ENCODE results near the gene TBC1D24.

TBC1D24 gene

DNA sequence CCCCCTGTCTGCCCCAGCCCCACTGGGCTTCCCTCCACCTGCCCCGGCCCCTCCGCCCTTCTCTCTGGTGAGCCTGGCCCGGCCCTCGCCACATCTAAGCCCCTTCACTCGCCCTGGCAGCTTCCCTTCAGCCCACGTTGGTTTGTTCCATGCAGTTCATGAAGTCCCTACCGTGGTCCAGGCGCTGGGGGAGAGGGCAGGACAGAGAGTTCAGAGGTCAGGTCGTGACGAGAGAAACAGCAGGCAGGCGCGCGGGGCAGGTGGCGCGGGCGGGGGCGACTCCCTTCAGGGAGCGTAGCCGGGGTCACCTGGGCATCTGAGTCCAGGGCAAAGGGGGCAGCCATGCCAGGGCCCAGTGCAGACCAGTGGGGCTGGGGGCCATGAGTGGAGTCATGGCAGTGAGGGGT lies 23.9 kb upstream of the TBC1D24 start:
- DNase-seq (ENCODE audit: low read depth) = no peak

DNA sequence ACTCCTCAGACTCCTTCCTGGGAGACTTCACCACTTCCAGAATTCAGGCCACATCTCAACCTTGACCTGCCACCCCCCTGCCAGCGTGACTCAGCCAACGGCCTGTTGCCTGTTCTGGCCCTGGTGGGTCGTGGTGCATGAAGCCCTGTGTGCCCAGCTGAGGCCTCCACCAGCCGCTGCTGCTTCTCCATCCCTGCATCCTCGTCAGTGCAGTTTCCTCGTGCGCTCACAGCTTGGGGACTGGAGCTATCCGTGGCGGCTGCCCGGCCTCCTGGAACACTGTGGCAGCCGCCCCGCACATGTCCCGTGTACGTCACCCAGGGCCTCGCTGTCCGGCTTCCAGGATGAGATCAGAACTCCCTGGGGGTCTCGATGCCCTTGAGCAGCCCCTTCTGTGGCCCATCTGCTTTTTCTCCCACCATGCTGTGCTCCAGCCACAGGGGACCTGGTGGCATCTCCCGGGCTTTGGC lies 23.0 kb upstream of the TBC1D24 start:
- no peak for DNase-seq (ENCODE audit: low read depth)

DNA sequence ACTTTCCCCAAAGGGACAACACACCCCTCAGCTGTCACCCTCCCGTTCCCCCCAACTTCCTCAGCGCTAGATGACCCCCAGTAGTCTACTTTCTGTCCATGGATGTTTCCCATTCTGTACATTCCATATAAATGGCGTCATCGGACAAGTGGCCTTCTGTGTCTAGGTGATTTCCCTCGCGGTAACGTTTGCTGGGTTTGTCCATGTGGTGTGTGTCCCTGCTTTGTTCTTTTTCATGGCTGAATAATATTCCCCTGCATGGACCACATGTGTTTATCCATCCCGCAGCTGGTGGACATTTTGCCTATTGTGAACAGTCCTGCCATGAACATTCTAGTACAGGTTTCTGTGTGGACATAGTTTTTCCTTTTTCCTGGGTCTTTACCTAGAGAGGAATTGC lies 22.3 kb upstream of the TBC1D24 start:
- no peak for DNase-seq (ENCODE audit: low read depth)

DNA sequence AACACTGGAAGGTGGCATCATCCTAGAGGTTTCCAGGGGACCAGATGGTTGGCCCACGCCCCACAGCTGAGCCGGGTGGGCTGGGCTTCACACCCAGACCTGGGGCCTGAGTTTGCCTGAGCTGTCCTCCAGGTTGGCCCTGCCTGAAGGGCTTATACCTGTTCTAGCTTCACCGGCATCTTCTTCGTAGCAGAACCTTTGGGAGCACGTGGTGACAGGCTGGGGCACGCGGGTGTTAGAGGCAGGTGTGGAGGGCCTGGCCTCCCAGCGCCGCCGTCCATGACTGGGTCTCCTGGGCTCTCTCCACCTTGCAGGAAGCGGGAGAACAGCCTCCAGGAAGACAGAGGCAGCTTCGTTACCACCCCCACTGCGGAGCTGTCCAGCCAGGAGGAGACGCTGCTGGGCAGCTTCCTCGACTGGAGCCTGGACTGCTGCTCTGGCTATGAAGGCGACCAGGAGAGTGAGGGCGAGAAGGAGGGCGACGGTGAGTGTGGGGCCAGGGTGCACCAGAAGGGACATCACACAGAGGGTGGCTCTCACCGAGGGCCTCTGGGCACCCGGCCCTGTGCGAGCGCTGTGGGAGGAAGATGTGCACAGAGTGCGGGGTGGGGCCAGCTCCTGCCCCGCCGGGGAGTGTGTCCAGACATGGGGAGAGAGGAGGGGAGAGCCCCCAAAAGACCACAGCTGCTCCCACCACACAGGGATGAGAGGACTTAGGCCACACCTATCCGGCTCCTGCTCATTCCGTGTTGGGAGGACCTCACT lies 19.7 kb upstream of the TBC1D24 start:
- no peak for DNase-seq (ENCODE audit: low read depth)

DNA sequence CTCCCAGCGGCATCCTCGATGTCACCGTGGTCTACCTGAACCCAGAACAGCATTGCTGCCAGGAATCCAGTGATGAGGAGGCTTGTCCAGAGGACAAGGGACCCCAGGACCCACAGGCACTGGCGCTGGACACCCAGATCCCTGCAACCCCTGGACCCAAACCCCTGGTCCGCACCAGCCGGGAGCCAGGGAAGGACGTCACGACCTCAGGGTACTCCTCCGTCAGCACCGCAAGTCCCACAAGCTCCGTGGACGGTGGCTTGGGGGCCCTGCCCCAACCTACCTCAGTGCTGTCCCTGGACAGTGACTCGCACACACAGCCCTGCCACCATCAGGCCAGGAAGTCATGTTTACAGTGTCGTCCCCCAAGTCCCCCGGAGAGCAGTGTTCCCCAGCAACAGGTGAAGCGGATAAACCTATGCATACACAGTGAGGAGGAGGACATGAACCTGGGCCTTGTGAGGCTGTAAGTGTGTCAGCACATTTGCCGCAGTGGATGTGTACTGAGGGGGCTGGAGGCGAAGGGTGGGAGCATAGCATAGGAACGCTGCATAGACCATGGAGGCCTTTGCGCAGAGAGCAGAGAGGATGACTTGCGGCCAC lies 18.3 kb upstream of the TBC1D24 start:
- no peak for DNase-seq (ENCODE audit: low read depth)

DNA sequence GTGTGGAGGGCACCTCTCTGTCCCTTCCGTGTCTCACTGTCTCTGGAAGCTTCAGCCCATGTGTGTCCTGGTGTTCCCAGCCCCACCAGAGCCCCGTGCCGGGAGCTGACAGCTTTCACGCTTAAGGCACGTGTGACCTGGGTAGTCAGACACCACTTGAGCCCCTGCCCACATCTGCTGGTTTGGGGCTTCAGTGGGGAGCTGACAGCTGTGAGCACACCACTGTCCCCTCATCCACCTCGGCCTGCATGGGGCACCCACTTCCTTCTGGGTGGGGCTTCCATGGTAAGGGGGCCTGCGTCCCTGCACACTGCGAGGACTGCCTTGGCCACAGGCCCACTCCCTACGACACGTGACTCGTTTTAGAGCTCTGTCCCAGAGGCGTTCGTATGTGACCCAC lies 17.7 kb upstream of the TBC1D24 start:
- no peak for DNase-seq (ENCODE audit: low read depth)

DNA sequence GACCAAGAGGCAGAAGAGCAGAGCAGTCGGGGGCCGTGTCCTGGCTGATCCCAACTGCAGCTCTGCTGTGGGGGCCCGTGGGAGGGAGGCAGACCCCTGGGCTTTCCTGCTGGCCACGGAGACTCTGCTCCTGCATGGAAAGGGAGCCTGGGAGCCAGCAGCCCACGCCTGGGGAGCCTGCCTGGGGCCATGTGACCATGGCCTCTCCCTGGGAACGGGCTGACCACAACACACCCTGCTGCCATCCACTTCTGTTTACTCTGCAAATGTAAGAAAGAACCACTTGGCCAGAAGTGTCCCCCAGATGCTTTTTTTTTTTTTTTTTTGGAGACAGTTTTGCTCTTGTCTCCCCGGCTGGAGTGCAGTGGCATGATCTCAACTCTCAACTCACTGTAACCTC lies 17.0 kb upstream of the TBC1D24 start:
- no peak for DNase-seq (ENCODE audit: low read depth)

DNA sequence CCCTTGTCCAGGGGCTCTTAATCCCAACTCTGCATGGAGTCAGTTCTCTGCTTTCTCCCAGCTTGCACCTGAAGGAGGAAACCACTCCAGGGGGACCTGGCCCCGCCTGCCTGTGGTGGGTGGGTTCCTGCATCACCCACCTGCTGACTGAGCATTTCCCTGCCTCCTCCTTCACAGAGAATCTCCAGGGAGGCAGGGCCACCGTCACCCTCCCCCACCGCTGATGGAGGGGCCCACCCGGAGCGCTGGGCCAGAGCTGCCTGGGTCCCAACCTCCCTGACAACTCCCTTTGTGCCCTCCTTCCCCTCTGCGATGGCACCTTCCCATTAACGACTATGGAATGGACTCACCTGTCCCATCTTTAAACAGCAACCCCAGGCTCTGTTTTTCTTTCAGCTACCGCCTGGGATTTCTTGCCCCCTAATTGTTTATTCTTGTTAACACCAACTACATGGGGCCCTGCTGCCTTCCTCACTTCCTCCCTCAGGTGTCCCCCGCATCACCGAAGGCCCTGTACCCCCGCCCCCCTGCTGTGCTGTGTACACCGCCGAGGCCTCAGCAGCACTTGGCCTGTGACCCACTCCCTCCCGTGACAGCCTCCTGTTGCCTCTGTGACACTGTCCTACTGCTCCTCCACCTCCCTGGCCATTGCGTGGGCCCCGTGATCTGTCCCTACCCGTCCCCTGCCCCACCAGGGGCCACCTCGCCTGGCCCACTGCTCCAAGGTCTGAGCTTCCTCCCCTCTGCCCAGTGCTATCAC lies 15.9 kb upstream of the TBC1D24 start:
- DNase-seq (ENCODE audit: low read depth) = no peak

DNA sequence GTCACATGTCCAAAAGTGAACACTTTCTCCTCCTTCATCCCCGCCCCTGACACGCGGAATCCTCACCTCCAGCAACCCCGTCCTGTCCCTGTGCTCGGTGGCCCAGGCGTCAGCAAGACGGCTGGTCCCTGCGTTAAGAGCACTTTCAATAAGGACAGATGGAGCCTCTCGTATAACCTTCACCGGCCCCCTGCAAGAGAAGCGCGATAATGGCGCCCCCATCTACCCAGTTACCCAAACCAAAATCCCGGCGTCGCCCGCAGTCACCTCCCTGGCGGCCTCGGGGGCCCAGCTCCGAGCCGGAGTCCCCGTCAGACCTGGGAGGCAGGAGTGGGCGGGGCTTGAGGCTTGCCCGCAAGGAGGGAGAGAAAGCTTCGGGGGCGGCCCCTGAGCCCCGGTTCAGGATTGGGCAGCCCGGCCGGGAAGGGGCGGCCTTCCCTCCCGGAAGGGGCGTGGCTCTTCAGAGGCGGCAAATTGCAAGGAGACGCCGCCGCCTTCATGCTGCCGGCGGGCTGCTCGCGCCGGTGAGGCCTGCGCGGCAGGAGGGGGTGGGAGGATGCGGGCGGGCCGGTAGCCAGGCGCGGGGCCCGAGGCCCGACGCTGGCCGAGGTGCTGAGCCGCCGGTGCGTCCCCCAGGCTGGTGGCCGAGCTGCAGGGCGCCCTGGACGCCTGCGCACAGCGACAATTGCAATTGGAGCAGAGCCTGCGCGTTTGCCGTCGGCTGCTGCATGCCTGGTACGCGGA lies 15.1 kb upstream of the TBC1D24 start, which contains the start of gene TEDC2:
TEDC2 (plus strand) TSS at position 463 of the 744 bp plus-strand sequence; CDS start at position 499, 36 bp downstream.
- peak; percentile 94 for DNase-seq (ENCODE audit: low read depth)

DNA sequence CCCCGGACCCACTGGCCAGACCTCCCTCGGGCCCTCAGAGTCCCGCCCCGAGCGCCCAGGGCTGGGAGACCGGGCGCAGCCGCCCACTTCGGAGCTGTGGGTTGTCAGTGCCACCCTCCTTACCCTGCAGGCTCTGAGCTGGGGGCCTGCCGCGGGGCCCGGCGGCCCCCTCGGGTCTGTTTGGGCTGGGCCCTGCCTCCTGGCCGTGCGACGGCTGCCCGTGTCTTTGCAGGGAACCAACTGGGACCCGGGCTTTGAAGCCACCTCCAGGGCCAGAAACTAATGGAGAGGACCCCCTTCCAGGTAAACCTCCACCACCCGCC lies 14.6 kb upstream of the TBC1D24 start:
- DNase-seq (ENCODE audit: low read depth) = no peak

DNA sequence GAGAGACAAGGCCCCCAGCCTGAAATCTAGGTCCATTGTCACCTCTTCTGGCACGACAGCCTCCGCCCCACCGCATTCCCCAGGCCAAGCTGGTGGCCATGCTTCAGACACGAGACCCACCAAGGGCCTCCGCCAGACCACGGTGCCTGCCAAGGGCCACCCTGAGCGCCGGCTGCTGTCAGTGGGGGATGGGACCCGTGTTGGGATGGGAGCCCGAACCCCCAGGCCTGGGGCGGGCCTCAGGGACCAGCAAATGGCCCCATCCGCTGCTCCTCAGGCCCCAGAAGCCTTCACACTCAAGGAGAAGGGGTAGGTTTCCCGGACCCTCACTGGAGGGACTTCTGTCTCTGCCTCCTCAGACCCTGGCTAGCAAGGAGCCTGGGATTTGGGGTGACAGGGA lies 14.0 kb upstream of the TBC1D24 start:
- DNase-seq (ENCODE audit: low read depth) = no peak

DNA sequence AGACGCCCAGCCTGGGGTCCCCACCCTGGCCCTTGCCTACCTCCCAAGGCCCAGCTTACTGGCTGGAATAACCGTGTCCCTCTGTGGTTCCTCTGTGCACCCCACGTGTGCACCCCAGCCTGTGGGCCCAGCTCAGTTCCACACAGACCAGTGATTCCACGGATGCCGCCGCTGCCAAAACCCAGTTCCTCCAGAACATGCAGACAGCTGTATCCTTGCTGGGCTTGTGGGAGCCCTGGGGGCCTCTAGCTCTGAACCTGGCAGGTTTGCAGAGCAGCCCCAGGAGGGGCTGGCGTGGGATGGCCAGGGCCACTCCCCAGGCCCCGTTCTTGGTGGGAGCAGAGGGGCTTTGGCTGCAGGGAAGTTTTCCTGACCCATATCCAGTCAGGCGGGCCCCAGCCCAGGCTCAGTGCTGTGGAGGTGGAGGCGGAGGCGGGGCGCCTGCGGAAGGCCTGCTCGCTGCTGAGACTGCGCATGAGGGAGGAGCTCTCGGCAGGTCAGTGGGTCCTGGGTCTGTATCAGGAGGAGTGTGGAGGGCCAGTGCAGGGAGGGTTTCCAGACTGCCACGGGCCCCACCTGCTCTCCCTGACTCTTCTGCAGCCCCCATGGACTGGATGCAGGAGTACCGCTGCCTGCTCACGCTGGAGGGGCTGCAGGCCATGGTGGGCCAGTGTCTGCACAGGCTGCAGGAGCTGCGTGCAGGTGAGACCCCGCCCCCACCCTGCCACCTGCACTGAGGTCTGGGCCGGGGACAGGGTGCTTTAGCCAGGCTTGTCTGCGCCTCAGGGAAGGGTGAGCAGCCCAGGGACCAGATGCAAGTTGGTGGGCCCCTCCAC lies 12.7 kb upstream of the TBC1D24 start:
- DNase-seq (ENCODE audit: low read depth) = no peak

DNA sequence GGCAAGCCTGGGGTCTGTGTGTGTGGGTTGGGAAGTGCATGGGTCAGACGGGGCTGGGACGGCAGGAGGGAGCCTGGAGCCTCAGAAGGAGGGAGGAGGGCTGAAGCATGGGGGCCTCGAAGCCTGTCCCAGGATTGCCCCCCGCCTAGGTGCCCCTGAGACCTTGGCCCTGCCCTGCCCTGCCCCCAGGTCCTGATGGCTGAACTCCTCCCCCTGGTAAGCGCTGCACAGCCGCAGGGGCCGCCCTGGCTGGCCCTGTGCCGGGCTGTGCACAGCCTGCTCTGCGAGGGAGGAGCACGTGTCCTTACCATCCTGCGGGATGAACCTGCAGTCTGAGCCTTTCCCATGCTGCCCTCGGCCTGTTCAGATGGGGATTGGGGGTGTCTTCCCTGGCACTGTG lies 10.6 kb upstream of the TBC1D24 start:
- no peak for DNase-seq (ENCODE audit: low read depth)

DNA sequence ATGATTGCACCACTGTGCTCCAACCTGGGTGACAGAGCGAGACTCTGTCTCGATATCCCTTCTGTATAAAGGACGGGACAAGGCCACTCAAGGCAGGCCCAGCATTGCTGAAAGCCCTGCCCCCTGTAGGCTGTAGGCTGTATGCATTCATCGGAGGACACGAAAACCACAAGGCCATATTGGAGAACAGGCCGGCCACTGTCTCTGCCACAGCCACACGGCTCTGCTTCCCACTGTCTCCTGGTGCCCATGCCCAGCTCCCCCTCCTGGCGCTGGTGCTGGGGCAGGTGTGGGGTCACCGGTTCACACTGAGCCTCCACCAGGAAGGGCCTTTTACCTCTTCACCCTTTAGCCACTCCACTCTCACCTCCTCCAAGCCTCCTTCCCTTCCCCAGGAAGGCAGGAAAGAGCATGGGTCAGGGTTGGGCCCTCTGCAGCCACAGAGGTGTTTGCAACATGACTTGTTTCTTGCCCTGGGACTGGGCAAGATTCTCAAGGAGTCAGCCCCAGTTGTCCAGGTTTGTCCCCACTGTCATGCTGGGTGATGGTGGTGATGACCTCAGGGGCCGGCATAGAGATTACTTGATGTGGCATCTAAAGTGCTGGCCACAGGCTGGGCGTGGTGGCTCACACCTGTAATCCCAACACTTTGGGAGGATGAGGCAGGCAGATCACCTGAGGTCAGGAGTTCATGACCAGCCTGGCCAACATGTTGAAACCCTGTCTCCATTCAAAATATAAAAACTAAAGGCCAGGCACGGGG lies 9.1 kb upstream of the TBC1D24 start:
- DNase-seq (ENCODE audit: low read depth) = no peak

DNA sequence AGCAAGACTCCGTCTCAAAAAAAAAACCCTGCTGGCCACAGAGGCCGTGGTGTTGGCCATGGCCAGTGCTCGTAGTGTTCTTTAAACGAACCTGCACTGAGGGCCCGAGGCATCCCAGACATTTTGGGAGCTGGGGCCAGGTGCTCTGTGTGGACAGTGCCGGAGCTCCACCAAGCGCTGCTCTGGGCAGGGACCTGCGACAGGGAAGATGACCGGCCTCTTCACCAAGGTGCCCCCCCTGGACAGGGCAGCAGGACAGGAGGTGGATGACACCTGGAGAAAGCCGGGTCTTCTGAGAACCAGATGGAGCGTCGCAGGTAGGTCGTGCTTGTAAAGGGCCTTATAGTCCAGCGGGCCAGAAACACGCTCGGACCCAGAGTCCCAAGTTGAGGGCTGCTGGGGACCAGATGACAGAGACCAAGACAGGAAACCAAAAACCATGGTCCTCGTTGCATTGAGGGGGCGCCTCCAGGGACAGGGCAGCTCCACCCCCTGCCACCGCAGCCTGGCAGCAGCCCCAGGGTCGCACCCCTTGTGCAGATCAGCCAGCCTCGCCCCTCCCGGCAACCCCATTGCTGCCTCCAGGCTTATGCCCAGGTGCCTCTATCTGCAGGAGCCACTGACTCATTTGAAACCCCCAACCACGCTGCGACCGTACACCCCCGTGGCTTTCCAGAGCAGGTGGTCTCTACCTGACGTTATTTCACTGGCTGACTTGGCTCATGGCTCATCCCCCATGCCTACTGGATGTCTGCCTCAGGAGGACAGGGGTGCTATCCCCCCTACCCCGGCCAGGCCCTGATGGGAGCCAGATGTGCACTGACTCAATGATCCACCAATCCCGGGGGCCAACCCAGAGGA lies 8.0 kb upstream of the TBC1D24 start:
- no peak for DNase-seq (ENCODE audit: low read depth)

DNA sequence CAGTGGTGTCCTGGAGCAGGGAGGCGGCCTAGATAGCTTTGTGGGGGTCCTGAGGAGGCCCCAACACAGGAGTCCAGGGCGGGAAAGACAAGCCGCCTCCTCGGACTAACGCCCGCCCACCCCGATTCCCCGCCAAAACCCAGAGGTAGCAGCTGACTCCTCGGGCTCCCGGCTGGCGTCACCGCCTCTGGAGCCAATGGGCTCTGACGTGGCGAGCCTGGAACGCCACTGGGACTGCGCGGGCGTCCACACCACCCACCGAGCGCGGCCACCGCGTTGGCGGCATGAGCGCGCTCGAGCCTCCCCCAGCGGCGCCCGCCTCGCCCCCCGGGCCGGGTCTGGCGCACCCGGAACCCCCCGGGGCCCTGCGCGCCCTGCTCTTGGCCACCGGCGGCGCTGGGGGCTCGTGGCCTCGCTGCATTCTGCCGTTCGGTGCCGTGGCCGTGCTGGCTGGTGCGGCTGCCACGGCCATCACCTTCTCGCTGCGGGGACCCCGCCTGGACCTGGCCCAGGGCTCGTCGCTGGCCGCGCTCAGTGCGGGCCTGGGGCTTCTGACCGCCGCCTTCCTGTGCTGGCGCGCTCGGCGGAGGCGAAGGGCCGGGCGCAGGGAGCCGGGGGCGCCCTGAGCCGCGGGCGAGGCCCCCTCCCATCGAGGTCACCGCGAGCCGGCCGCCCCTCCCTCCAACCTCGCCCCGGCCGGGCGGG lies 7.2 kb upstream of the TBC1D24 start:
- peak; percentile 80 for DNase-seq (ENCODE audit: low read depth)

DNA sequence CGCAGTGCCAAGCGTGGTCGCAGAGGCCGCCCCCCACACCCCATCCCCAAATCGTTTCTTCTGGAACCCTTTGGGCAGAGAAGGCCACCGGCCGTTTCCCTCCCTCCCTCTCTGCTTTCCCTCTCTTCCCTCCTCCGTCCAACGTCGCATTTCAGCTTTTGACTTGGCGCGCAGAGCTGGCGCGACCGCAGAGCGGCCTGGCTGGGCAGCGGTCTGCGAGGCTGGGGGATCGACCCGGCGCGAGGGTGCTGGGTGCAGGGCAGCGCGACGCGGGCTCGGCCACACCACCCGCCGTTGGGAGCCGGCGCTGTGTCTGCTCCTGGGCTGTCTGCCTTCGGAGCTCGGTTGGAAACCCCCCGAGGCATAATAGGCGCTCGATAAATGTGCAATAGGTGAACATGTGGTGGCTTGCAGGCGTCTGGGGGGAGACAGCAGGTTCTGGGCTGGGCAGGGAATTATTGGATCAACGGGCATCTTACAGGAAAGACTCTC lies 6.6 kb upstream of the TBC1D24 start:
- peak; percentile 43 for DNase-seq (ENCODE audit: low read depth)

DNA sequence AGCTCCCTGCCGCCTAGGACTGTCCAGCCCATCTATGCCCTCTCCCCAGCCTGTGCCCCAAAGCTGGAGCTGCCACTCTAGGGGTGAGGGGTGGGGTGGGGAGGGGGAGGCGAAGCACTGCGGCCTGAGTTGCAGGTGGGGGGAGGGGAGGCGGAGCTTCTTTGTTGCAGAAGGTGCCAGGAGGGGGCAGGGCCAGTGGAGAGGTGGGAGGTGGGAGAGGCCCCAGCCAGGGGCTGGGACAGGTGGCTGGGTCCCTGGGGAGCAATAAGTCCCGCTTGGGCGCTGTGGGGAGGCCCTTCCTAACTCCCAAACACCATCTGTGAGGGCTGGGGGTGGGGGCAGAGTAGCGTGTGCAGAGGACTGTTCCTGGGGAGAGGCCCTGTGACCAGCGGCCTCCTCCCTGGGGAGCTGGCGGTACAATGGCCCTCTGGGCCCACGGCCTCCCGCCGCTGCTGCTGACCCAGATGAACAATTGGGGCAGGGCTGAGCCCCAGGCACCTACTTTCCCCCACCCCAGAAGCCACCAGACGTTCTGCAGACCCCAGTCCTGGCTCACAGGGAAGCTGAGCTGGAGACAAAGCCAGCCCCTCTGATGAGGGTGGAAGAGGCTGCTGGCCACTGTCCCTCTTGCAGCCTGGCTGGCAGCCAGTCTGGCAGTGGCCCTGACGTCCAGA lies 6.1 kb upstream of the TBC1D24 start:
- no peak for DNase-seq (ENCODE audit: low read depth)
